ENCODE results near the gene BBOF1.

DNA sequence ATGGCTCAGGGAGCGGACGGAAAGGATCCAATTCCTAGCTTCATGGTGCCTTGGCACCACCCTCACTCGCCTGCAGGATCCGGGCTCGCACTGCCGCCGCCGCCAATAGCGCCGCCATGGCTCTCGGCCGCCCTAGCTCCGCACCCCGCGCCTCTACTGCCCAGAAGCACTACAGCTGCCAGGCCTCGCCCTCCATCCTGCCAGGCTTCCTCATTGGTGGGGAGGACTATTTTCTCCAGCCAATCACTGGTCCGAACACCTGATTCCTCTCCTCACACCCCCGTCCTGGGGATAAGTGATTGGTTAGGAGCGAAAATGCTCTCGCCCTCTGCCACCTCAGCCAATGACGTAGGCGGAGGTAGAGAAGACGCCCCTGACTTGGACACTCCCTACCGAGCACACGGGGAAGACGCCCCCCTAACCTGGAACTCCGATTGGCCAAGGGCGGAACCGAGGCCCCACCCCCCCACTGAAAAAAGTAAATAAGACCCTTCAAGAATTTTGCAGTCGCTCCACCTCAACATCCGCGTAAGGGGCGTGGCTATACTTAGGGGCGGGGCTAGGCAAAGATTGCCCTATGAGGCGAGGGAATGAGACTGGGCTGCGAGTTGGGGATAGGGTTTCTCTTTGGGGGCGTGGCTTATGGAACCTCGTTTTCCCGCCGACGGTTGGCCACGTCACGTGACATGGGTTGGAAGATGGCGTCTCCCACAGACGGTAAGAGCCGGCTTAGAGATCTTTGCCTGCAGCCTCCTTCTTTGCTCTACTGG, 65.3 kb downstream of the BBOF1 start, which contains the start of the genes ALDH6A1 and LIN52:
- TF ChIP-seq TAF1 (conservative IDR thresholded peaks at IDR 0.05) (peak; percentile 89), YY1 (IDR thresholded peaks at IDR 0.05) (peak; percentile 98), RAD21 (IDR thresholded peaks at IDR 0.05) (no peak), JUND (IDR thresholded peaks at IDR 0.05) (peak in 1 of 2 donors; percentile 76), SP1 (IDR thresholded peaks at IDR 0.05) (peak; percentile 100), HNF4A (conservative IDR thresholded peaks at IDR 0.05) (peak; percentile 35 to 54), GABPA (IDR thresholded peaks at IDR 0.05 in 1 of 2, conservative IDR thresholded peaks at IDR 0.05 in 1 of 2) (peak in 1 of 2 donors; percentile 71), NR2F2 (IDR thresholded peaks at IDR 0.05) (no peak), HNF4G (IDR thresholded peaks at IDR 0.05) (no peak)
- TF ChIP-seq, protein P1, sequence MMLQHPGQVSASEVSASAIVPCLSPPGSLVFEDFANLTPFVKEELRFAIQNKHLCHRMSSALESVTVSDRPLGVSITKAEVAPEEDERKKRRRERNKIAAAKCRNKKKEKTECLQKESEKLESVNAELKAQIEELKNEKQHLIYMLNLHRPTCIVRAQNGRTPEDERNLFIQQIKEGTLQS (IDR thresholded peaks at IDR 0.05), result no peak
- TF ChIP-seq, protein P2, sequence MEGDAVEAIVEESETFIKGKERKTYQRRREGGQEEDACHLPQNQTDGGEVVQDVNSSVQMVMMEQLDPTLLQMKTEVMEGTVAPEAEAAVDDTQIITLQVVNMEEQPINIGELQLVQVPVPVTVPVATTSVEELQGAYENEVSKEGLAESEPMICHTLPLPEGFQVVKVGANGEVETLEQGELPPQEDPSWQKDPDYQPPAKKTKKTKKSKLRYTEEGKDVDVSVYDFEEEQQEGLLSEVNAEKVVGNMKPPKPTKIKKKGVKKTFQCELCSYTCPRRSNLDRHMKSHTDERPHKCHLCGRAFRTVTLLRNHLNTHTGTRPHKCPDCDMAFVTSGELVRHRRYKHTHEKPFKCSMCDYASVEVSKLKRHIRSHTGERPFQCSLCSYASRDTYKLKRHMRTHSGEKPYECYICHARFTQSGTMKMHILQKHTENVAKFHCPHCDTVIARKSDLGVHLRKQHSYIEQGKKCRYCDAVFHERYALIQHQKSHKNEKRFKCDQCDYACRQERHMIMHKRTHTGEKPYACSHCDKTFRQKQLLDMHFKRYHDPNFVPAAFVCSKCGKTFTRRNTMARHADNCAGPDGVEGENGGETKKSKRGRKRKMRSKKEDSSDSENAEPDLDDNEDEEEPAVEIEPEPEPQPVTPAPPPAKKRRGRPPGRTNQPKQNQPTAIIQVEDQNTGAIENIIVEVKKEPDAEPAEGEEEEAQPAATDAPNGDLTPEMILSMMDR (IDR thresholded peaks at IDR 0.05; ENCODE audit: low read depth, low read length, missing input control), result no peak
- TF ChIP-seq, protein P3, sequence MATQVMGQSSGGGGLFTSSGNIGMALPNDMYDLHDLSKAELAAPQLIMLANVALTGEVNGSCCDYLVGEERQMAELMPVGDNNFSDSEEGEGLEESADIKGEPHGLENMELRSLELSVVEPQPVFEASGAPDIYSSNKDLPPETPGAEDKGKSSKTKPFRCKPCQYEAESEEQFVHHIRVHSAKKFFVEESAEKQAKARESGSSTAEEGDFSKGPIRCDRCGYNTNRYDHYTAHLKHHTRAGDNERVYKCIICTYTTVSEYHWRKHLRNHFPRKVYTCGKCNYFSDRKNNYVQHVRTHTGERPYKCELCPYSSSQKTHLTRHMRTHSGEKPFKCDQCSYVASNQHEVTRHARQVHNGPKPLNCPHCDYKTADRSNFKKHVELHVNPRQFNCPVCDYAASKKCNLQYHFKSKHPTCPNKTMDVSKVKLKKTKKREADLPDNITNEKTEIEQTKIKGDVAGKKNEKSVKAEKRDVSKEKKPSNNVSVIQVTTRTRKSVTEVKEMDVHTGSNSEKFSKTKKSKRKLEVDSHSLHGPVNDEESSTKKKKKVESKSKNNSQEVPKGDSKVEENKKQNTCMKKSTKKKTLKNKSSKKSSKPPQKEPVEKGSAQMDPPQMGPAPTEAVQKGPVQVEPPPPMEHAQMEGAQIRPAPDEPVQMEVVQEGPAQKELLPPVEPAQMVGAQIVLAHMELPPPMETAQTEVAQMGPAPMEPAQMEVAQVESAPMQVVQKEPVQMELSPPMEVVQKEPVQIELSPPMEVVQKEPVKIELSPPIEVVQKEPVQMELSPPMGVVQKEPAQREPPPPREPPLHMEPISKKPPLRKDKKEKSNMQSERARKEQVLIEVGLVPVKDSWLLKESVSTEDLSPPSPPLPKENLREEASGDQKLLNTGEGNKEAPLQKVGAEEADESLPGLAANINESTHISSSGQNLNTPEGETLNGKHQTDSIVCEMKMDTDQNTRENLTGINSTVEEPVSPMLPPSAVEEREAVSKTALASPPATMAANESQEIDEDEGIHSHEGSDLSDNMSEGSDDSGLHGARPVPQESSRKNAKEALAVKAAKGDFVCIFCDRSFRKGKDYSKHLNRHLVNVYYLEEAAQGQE (IDR thresholded peaks at IDR 0.05), result peak; percentile 88
- TF ChIP-seq, protein P4, sequence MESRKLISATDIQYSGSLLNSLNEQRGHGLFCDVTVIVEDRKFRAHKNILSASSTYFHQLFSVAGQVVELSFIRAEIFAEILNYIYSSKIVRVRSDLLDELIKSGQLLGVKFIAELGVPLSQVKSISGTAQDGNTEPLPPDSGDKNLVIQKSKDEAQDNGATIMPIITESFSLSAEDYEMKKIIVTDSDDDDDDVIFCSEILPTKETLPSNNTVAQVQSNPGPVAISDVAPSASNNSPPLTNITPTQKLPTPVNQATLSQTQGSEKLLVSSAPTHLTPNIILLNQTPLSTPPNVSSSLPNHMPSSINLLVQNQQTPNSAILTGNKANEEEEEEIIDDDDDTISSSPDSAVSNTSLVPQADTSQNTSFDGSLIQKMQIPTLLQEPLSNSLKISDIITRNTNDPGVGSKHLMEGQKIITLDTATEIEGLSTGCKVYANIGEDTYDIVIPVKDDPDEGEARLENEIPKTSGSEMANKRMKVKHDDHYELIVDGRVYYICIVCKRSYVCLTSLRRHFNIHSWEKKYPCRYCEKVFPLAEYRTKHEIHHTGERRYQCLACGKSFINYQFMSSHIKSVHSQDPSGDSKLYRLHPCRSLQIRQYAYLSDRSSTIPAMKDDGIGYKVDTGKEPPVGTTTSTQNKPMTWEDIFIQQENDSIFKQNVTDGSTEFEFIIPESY (IDR thresholded peaks at IDR 0.05), result peak; percentile 57
- TF ChIP-seq, protein P5, sequence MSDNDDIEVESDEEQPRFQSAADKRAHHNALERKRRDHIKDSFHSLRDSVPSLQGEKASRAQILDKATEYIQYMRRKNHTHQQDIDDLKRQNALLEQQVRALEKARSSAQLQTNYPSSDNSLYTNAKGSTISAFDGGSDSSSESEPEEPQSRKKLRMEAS (IDR thresholded peaks at IDR 0.05), result peak; percentile 81

Data from liver (tissue), 3 donors.